Transverse colon (tissue), 3 donors: ENCODE data around the gene C21orf58.

Experiments
- CTCF ChIP-seq, 5 experiments: fragments of 200-600 bp in 3 of 5; fragments of 450-650 bp in 2 of 5; sonication (generic) in 3 of 5; IDR thresholded peaks; 1 replicate in 2 of 5; 2 replicates in 3 of 5; pipeline ENCODE4 v1.5.1; 2016 to 2017; ENCODE audit warnings: antibody characterized with exemption in 5 of 5, inconsistent platforms in 3 of 5, mild to moderate bottlenecking in 2 of 5, moderate library complexity in 1 of 5
- EP300 ChIP-seq: sonication (generic); formaldehyde crosslinking; IDR thresholded peaks from one replicate; pipeline ENCODE4 v1.6.1; 2017; ENCODE audit warnings: antibody characterized with exemption, low read depth
- POLR2A ChIP-seq: fragments of 450-650 bp; IDR thresholded peaks from one replicate; pipeline ENCODE4 v1.6.1; 2016; ENCODE audit warnings: antibody characterized with exemption, mild to moderate bottlenecking, moderate library complexity

GRCh38 chr21:46308431-46308830, 15.2 kb downstream of the C21orf58 start:
- no peak for TF ChIP-seq CTCF (IDR thresholded peaks at IDR 0.05)
- no peak for TF ChIP-seq POLR2A
- TF ChIP-seq EP300: no peak
